Measurements from ENCODE around the gene KRT33A.

KRT33A gene

DNA sequence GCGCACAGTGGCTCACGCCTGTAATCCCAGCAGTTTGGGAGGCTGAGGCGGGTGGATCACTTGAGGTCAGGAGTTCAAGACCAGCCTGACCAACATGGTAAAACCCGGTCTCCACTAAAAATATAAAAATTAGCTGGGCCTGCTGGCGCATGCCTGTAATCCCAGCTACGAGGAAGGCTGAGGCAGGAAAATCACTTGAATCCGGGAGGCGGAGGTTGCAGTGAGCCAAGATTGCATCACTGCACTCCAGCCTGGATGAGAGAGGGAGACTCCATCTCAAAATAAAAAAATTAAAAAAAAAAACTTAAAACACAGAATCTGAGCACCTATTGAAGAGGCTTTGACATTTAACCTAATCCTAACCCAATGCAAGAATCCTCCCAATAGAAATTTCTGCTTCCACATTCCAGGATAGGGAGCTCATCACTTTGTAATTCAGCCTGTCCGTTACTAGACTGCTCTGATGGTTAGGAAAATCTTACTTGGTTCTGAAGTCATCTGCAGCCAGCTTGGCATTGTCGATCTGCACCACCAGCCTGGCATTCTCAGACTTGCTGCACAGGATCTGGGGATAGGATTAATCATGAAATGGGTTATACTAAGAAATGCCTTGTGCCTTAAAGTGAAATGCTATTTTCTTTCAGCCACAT lies 16.9 kb upstream of the KRT33A start:
- no peak for TF ChIP-seq EZH2phosphoT487 (conservative IDR thresholded peaks at IDR 0.05; ENCODE audit: low read length)
- TF ChIP-seq, protein P1, sequence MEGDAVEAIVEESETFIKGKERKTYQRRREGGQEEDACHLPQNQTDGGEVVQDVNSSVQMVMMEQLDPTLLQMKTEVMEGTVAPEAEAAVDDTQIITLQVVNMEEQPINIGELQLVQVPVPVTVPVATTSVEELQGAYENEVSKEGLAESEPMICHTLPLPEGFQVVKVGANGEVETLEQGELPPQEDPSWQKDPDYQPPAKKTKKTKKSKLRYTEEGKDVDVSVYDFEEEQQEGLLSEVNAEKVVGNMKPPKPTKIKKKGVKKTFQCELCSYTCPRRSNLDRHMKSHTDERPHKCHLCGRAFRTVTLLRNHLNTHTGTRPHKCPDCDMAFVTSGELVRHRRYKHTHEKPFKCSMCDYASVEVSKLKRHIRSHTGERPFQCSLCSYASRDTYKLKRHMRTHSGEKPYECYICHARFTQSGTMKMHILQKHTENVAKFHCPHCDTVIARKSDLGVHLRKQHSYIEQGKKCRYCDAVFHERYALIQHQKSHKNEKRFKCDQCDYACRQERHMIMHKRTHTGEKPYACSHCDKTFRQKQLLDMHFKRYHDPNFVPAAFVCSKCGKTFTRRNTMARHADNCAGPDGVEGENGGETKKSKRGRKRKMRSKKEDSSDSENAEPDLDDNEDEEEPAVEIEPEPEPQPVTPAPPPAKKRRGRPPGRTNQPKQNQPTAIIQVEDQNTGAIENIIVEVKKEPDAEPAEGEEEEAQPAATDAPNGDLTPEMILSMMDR (IDR thresholded peaks at IDR 0.05; ENCODE audit: insufficient read depth, low read length, poor library complexity, severe bottlenecking), result no peak
- Histone ChIP-seq H3K27me3 (ENCODE audit: low read length) (no peaks in the 10 kb centered on the region), H3K9me3 (ENCODE audit: insufficient read depth, low read length) (no peaks in the 10 kb centered on the region), H3K4me2 (ENCODE audit: low read depth, low read length, poor library complexity, severe bottlenecking) (no peak overlapping the region), H4K20me1 (ENCODE audit: low read depth, low read length) (no peaks in the 10 kb centered on the region), H3K9ac (ENCODE audit: low read length) (no peak overlapping the region), H3K4me3 (ENCODE audit: insufficient read depth, low read length, poor library complexity, severe bottlenecking) (no peak overlapping the region), H3K9me2 (replicated peaks; ENCODE audit: insufficient read depth, low read length) (no peaks in the 10 kb centered on the region), H3K79me2 (ENCODE audit: insufficient read depth, low read length) (no peaks in the 10 kb centered on the region), H3K36me3 (ENCODE audit: low read length) (no peaks in the 10 kb centered on the region), H2AFZ (ENCODE audit: low read depth, low read length, severe bottlenecking) (no peak overlapping the region), H3F3A (ENCODE audit: insufficient read depth) (no peaks in the 10 kb centered on the region), H3K27ac (ENCODE audit: low read depth, low read length) (no peak overlapping the region)

GRCh38 chr17:41366070-41366469 lies 15.4 kb upstream of the KRT33A start:
- H3K36me3 ChIP-seq (ENCODE audit: low read length), result no peaks in the 10 kb centered on the region
- no peak for TF ChIP-seq EZH2phosphoT487 (conservative IDR thresholded peaks at IDR 0.05; ENCODE audit: low read length)
- TF ChIP-seq, protein P1 (IDR thresholded peaks at IDR 0.05; ENCODE audit: insufficient read depth, low read length, poor library complexity, severe bottlenecking), result no peak
- no peak overlapping the region for H3K4me2 ChIP-seq (ENCODE audit: low read depth, low read length, poor library complexity, severe bottlenecking)
- H3K27me3 ChIP-seq (ENCODE audit: low read length), result no peaks in the 10 kb centered on the region
- H3K9me2 ChIP-seq (replicated peaks; ENCODE audit: insufficient read depth, low read length), result no peaks in the 10 kb centered on the region
- no peaks in the 10 kb centered on the region for H3K9me3 ChIP-seq (ENCODE audit: insufficient read depth, low read length)
- H3K79me2 ChIP-seq (ENCODE audit: insufficient read depth, low read length), result no peaks in the 10 kb centered on the region
- no peak overlapping the region for H3K27ac ChIP-seq (ENCODE audit: low read depth, low read length)
- H3K4me3 ChIP-seq (ENCODE audit: insufficient read depth, low read length, poor library complexity, severe bottlenecking), result no peak overlapping the region
- no peak overlapping the region for H2AFZ ChIP-seq (ENCODE audit: low read depth, low read length, severe bottlenecking)
- H3K9ac ChIP-seq (ENCODE audit: low read length), result no peak overlapping the region
- H3F3A ChIP-seq (ENCODE audit: insufficient read depth), result no peaks in the 10 kb centered on the region
- no peaks in the 10 kb centered on the region for H4K20me1 ChIP-seq (ENCODE audit: low read depth, low read length)

- no peak for TF ChIP-seq EZH2phosphoT487 (conservative IDR thresholded peaks at IDR 0.05; ENCODE audit: low read length)
- TF ChIP-seq, protein P1 (IDR thresholded peaks at IDR 0.05; ENCODE audit: insufficient read depth, low read length, poor library complexity, severe bottlenecking), result no peak
- Histone ChIP-seq H3K79me2 (ENCODE audit: insufficient read depth, low read length) (no peaks in the 10 kb centered on the region), H3F3A (ENCODE audit: insufficient read depth) (no peaks in the 10 kb centered on the region), H3K4me3 (ENCODE audit: insufficient read depth, low read length, poor library complexity, severe bottlenecking) (no peak overlapping the region), H3K9me3 (ENCODE audit: insufficient read depth, low read length) (no peaks in the 10 kb centered on the region), H3K36me3 (ENCODE audit: low read length) (no peaks in the 10 kb centered on the region), H4K20me1 (ENCODE audit: low read depth, low read length) (no peaks in the 10 kb centered on the region), H3K27ac (ENCODE audit: low read depth, low read length) (no peak overlapping the region), H3K9ac (ENCODE audit: low read length) (no peak overlapping the region), H3K27me3 (ENCODE audit: low read length) (no peaks in the 10 kb centered on the region), H3K9me2 (replicated peaks; ENCODE audit: insufficient read depth, low read length) (no peaks in the 10 kb centered on the region), H3K4me2 (ENCODE audit: low read depth, low read length, poor library complexity, severe bottlenecking) (no peak overlapping the region), H2AFZ (ENCODE audit: low read depth, low read length, severe bottlenecking) (no peak overlapping the region)
Observed at GRCh38 chr17:41363881-41364280, 13.3 kb upstream of the KRT33A start.
